K562 (cell line): ENCODE results near the gene TSSK6. TPM values are rescaled to one million over a fixed set of nuclear protein-coding genes. Genes with fewer than 3 reads are reported as not detected.

Experiments
- ATAC-seq: fragments of 200-7000 bp; cut with Tn5 transposase; 3 replicates; pipeline ENCODE4 v1.9.1; 2020; ENCODE audit warnings: moderate library complexity
- BruUV-seq: library from RNA; stranded (reverse); fragments of 400-500 nt; replicated peaks from 2 replicates; lab custom pipeline; 2021; lab: Mats Ljungman, UMichigan
- CTCF ChIA-PET: fragments of 300-600 bp; formaldehyde crosslinking; extraction: SDS; loops from one replicate; lab custom pipeline; 2021; ENCODE audit warnings: low intra/inter-chr PET ratio; lab: Yijun Ruan, JAX
- POLR2A ChIA-PET: fragments of 300-600, 350-650 bp; sonication (Branson Sonifier 250); formaldehyde crosslinking; extraction: SDS; loops from one replicate; lab custom pipeline; 2021; ENCODE audit warnings: antibody characterized with exemption, inconsistent platforms; lab: Yijun Ruan, JAX
- DNase-seq, 4 experiments: peaks; one replicate each; pipeline versions ENCODE4 v3.0.0 to v3.0.0-alpha.2; 2011 to 2018; ENCODE audit warnings: low spot score in 3 of 4, mixed read lengths in 3 of 4; ENCODE audit errors: extremely low read depth in 1 of 4
- FAIRE-seq: peaks from 2 replicates; lab custom pipeline; 2011; peaks lifted over from hg19 to GRCh38; lab: Jason Lieb, UNC
- H2AFZ ChIP-seq: 2 replicates; pipeline ENCODE4 v1.6.0; 2011; ENCODE audit warnings: low read depth, low read length, control low read depth, inconsistent platforms
- H3K27ac ChIP-seq: fragments of 200-600 bp; 3 replicates; pipeline ENCODE4 v1.8.0; 2011; ENCODE audit warnings: low read depth, mild to moderate bottlenecking, control low read depth, inconsistent platforms, low read length, moderate library complexity, mixed read lengths; ENCODE audit errors: extremely low read depth
- H3K27me3 ChIP-seq, 2 experiments: fragments of 300-600 bp in 1 of 2; 2 replicates in 1 of 2; 3 replicates in 1 of 2; pipeline versions ENCODE4 v1.6.0 to v1.8.0; 2011; ENCODE audit warnings: inconsistent platforms in 2 of 2, low read length in 2 of 2, mild to moderate bottlenecking in 1 of 2, mixed read lengths in 1 of 2, moderate library complexity in 1 of 2; ENCODE audit not compliant: control insufficient read depth in 2 of 2, insufficient read depth in 2 of 2
- H3K36me3 ChIP-seq: fragments of 300-600 bp; 3 replicates; pipeline ENCODE4 v1.8.0; 2011; ENCODE audit warnings: mild to moderate bottlenecking, low read length, inconsistent platforms; ENCODE audit not compliant: control insufficient read depth, insufficient read depth
- H3K4me1 ChIP-seq, 2 experiments: fragments of 200-600 bp in 1 of 2; replicated peaks in 1 of 2; 2 replicates in 1 of 2; 3 replicates in 1 of 2; pipeline versions ENCODE4 v1.5.1 to v1.8.0; 2011; ENCODE audit warnings: inconsistent platforms in 2 of 2, low read length in 2 of 2, mild to moderate bottlenecking in 1 of 2, mixed read lengths in 1 of 2, moderate library complexity in 1 of 2; ENCODE audit not compliant: control insufficient read depth in 2 of 2, insufficient read depth in 2 of 2
- H3K4me2 ChIP-seq: 2 replicates; pipeline ENCODE4 v1.6.1; 2011; ENCODE audit warnings: low read length, control low read depth, inconsistent platforms, mixed read lengths; ENCODE audit not compliant: insufficient read depth
- H3K4me3 ChIP-seq: fragments of 200-600 bp; sonication (generic), shearing (Covaris generic); 2 replicates; pipeline ENCODE4 v1.5.1; 2016; ENCODE audit warnings: control low read depth, inconsistent platforms
- H3K79me2 ChIP-seq: fragments of 200-600 bp; 3 replicates; pipeline ENCODE4 v1.8.0; 2011; ENCODE audit warnings: low read length, inconsistent platforms; ENCODE audit not compliant: control insufficient read depth, insufficient read depth
- H3K9ac ChIP-seq, 2 experiments: 2 replicates each; pipeline versions ENCODE4 v1.6.0 to v1.6.1; 2011; ENCODE audit warnings: low read depth in 2 of 2, low read length in 2 of 2, control low read depth in 1 of 2, inconsistent platforms in 1 of 2, mild to moderate bottlenecking in 1 of 2, mixed read lengths in 1 of 2; ENCODE audit not compliant: insufficient read depth in 1 of 2
- H3K9me1 ChIP-seq: one replicate; pipeline ENCODE4 v1.6.0; 2011; ENCODE audit warnings: inconsistent platforms, mild to moderate bottlenecking, low read length, moderate library complexity; ENCODE audit not compliant: control insufficient read depth, insufficient read depth
- H3K9me3 ChIP-seq: replicated peaks from 2 replicates; pipeline ENCODE4 v1.5.1; 2011; ENCODE audit warnings: low read depth, low read length, inconsistent platforms; ENCODE audit not compliant: control insufficient read depth, insufficient read depth
- H4K20me1 ChIP-seq: replicated peaks from 2 replicates; pipeline ENCODE4 v1.6.1; 2011; ENCODE audit warnings: low read length, inconsistent platforms, mixed read lengths; ENCODE audit not compliant: control insufficient read depth, insufficient read depth
- ARID4B ChIP-seq: sonication (generic); formaldehyde crosslinking; IDR thresholded peaks from 2 replicates; pipeline ENCODE4 v1.8.0; 2022; ENCODE audit warnings: mild to moderate bottlenecking, missing genetic modification reagents
- DMBX1 ChIP-seq: fragments of 250-450 bp; sonication (Bioruptor Pico); IDR thresholded peaks from 2 replicates; pipeline ENCODE4 v1.8.0; 2022; ENCODE audit warnings: inconsistent platforms, mild to moderate bottlenecking, moderate library complexity, borderline replicate concordance
- HLTF ChIP-seq: fragments of 450-650 bp; IDR thresholded peaks from 2 replicates; pipeline ENCODE4 v1.6.1; 2016
- MAFF ChIP-seq: IDR thresholded peaks from 2 replicates; pipeline ENCODE4 v1.6.1; 2012; ENCODE audit warnings: low read length, improper control_type of control experiment
- MYNN ChIP-seq, 2 experiments: sonication (generic); formaldehyde crosslinking in 1 of 2; IDR thresholded peaks; 2 replicates each; pipeline versions ENCODE4 v1.5.0 to v1.6.1; 2016 to 2020; ENCODE audit warnings: antibody characterized with exemption in 1 of 2, missing genetic modification reagents in 1 of 2
- NONO ChIP-seq, 2 experiments: fragments of 200-400 bp in 1 of 2; fragments of 450-650 bp in 1 of 2; formaldehyde crosslinking in 1 of 2; IDR thresholded peaks; 2 replicates each; pipeline ENCODE4 v1.6.1; 2017; ENCODE audit warnings: low read depth in 2 of 2, mild to moderate bottlenecking in 2 of 2, moderate library complexity in 2 of 2, low read length in 1 of 2
- TEAD2 ChIP-seq: fragments of 450-650 bp; IDR thresholded peaks from 2 replicates; pipeline ENCODE4 v1.6.1; 2016; ENCODE audit warnings: missing genetic modification characterization, control low read depth, missing compliant biosample characterization
- ZNF224 ChIP-seq: sonication (generic); formaldehyde crosslinking; IDR thresholded peaks from 2 replicates; pipeline ENCODE4 v1.8.0; 2022; ENCODE audit warnings: mild to moderate bottlenecking, missing genetic modification reagents
- ZNF41 ChIP-seq: fragments of 250-450 bp; sonication (Bioruptor Pico); conservative IDR thresholded peaks from 2 replicates; pipeline ENCODE4 v1.4.0; 2020; ENCODE audit warnings: mild to moderate bottlenecking
- WGBS: fragments of 100-300 bp; shearing (Covaris generic); methylation state at CpG from one replicate; pipeline ENCODE4 v1.1.6; 2016; ENCODE audit warnings: low coverage, mixed read lengths; ENCODE audit not compliant: insufficient coverage; ENCODE audit errors: missing lambda C conversion rate; 5-methylcytosine and 5-hydroxymethylcytosine counted together
- in situ Hi-C: fragments of 300-500 bp; cut with MboI; formaldehyde crosslinking; loops from 4 replicates; pipeline ENCODE4 v1.15.0; 2018; ENCODE audit warnings: inconsistent platforms, mixed read lengths
- intact Hi-C: fragments of 100-400 bp; cut with micrococcal nuclease; formaldehyde crosslinking; loops from 2 replicates; pipeline ENCODE4 v1.14.2; 2022
- polyA plus RNA-seq, 8 experiments: library from polyadenylated mRNA; depleted of rRNA in 4 of 8; stranded (reverse) in 5 of 8; unstranded in 3 of 8; fragments of >200 nt; fragmentation: Nextera tagmentation in 2 of 8; fragmentation: Illumina TruSeq in 1 of 8; extraction: Ambion mirVana in 2 of 8; extraction: Trizol in 1 of 8; gene quantifications; 2 replicates each; pipeline versions ENCODE4 v1.2.1 to v1.2.3, GENCODE V29; 2011 to 2014; ENCODE audit warnings: inconsistent platforms in 1 of 8, missing spikeins in 1 of 8
- total RNA-seq, 7 experiments: library from RNA; depleted of rRNA in 6 of 7; stranded (reverse); fragments of >200 nt in 6 of 7; fragmentation: Illumina TruSeq in 2 of 7; extraction: Trizol in 2 of 7; gene quantifications; 2 replicates each; pipeline versions ENCODE4 v1.2.1 to v1.2.3, GENCODE V29; 2011 to 2021; ENCODE audit warnings: low replicate concordance in 1 of 7
- TF ChIP-seq, protein P1 (sequence below): IDR thresholded peaks from 3 replicates; pipeline ENCODE4 v1.6.1; 2011; ENCODE audit warnings: borderline replicate concordance, mild to moderate bottlenecking, moderate library complexity; ENCODE audit not compliant: insufficient read length; ENCODE audit errors: extremely low read depth
- TF ChIP-seq, protein P2 (sequence below), 3 experiments: fragments of 200-800 bp in 1 of 3; sonication (Bioruptor generic) in 1 of 3; sonication (generic) in 1 of 3; formaldehyde crosslinking in 1 of 3; IDR thresholded peaks; 2 replicates each; pipeline versions ENCODE4 v1.6.1 to v1.8.0; 2016 to 2022; ENCODE audit warnings: mild to moderate bottlenecking in 2 of 3, missing compliant biosample characterization in 2 of 3, missing genetic modification characterization in 2 of 3, missing genetic modification reagents in 1 of 3

The TSSK6 gene
- total and polyA plus RNA-seq, 9 of the 15 experiments (the other 6 are each of a cell fraction or from before 2014, with no cell fraction given) = 0.21 to 2.6 (median 1.5) TPM; not detected in 3

GRCh38 chr19:19544257-19544953, 29.1 kb upstream of the TSSK6 start:
- in situ Hi-C loops (loop anchor here (25.0 kb wide), 1 partner anchor 93 kb away; the partner anchor contains the start of genes GMIP and LPAR2), intact Hi-C loops (no loop called here)
- no peaks in the 10 kb centered on the region; the same call in 1 of the 2 replicates for H3K9me3 ChIP-seq
- BruUV-seq = no TSS peak
- H4K20me1 ChIP-seq = no peaks in the 10 kb centered on the region
- DNase-seq (no peak), FAIRE-seq (no peak), ATAC-seq (no peak)
- no peaks in the 10 kb centered on the region for H3K79me2 ChIP-seq
- no peak overlapping the region for H3K27ac ChIP-seq
- WGBS = 78% methylated on average over 24 of the region's 75 CpGs
- H3K4me3 ChIP-seq = no peak overlapping the region
- H3K4me2 ChIP-seq = no peak overlapping the region
- H3K9ac ChIP-seq = no peak overlapping the region
- peaks cover 2 to 71% of the 10 kb centered on the region in 2 experiments; a peak in 2 of 5 replicates for H3K4me1 ChIP-seq
- no peak overlapping the region for H2AFZ ChIP-seq
- no peaks in the 10 kb centered on the region for H3K36me3 ChIP-seq
- ChIA-PET POLR2A (interaction anchor here (0.6 to 0.8 kb wide), 3 partner anchors 12 to 348 kb away, joined by 3 to 6 read pairs (median 4); no protein-coding TSS in a partner anchor), CTCF (no interaction called here)
- H3K27me3 ChIP-seq = peaks cover 3 to 29% of the 10 kb centered on the region in 2 experiments; a peak in 4 of 5 replicates
- H3K9me1 ChIP-seq = no peaks in the 10 kb centered on the region
- TF ChIP-seq MAFF = no peak
- TF ChIP-seq DMBX1 (CRISPR knock-in tag) = no peak
- TF ChIP-seq HLTF = no peak
- TF ChIP-seq, protein P1, sequence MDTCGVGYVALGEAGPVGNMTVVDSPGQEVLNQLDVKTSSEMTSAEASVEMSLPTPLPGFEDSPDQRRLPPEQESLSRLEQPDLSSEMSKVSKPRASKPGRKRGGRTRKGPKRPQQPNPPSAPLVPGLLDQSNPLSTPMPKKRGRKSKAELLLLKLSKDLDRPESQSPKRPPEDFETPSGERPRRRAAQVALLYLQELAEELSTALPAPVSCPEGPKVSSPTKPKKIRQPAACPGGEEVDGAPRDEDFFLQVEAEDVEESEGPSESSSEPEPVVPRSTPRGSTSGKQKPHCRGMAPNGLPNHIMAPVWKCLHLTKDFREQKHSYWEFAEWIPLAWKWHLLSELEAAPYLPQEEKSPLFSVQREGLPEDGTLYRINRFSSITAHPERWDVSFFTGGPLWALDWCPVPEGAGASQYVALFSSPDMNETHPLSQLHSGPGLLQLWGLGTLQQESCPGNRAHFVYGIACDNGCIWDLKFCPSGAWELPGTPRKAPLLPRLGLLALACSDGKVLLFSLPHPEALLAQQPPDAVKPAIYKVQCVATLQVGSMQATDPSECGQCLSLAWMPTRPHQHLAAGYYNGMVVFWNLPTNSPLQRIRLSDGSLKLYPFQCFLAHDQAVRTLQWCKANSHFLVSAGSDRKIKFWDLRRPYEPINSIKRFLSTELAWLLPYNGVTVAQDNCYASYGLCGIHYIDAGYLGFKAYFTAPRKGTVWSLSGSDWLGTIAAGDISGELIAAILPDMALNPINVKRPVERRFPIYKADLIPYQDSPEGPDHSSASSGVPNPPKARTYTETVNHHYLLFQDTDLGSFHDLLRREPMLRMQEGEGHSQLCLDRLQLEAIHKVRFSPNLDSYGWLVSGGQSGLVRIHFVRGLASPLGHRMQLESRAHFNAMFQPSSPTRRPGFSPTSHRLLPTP = no peak
- TF ChIP-seq, protein P2, sequence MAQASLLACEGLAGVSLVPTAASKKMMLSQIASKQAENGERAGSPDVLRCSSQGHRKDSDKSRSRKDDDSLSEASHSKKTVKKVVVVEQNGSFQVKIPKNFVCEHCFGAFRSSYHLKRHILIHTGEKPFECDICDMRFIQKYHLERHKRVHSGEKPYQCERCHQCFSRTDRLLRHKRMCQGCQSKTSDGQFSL (CRISPR knock-in tag; IDR thresholded peaks at IDR 0.05) = no peak
- TF ChIP-seq, protein P2 (tag; IDR thresholded peaks at IDR 0.05) = no peak
- no peak for TF ChIP-seq TEAD2 (tag)
- TF ChIP-seq ARID4B (CRISPR knock-in tag) = no peak
- no peak for TF ChIP-seq MYNN (IDR thresholded peaks at IDR 0.05)
- no peak for TF ChIP-seq MYNN (CRISPR knock-in tag; IDR thresholded peaks at IDR 0.05)
- no peak for TF ChIP-seq ZNF41
- no peak for TF ChIP-seq ZNF224 (CRISPR knock-in tag)
- no peak for TF ChIP-seq NONO (IDR thresholded peaks at IDR 0.05; ENCODE audit: low read depth in 2 of 2, low read length in 1 of 2)
